Measurements from ENCODE around the gene KRT72. TPM values are rescaled to one million over a fixed set of nuclear protein-coding genes. Genes with fewer than 3 reads are reported as not detected.

The KRT72 gene
- total RNA-seq, 2 donors from 2014 or later, result 0.25 TPM; not detected in 1

- H3K27me3 ChIP-seq, result peaks cover 4% of the 10 kb centered on the region
- no peak for DNase-seq
- no peak for TF ChIP-seq CTCF (IDR thresholded peaks at IDR 0.05)
- intact Hi-C loops (cut with DNase I), result no loop called here
- no peak overlapping the region for H3K9ac ChIP-seq (ENCODE audit: low read depth in 2 of 2, low read length in 2 of 2)
- no peaks in the 10 kb centered on the region for H3K9me3 ChIP-seq
- no peaks in the 10 kb centered on the region for H3K36me3 ChIP-seq
- no peak overlapping the region for H3K27ac ChIP-seq
- H3K4me1 ChIP-seq, result no peaks in the 10 kb centered on the region
- H3K4me3 ChIP-seq, result no peak overlapping the region
Measured at GRCh38 chr12:52606096-52606495, 4.8 kb upstream of the KRT72 start.

GRCh38 chr12:52605542-52605941 is 4.3 kb upstream of the KRT72 start:
- Histone ChIP-seq H3K4me1 (no peaks in the 10 kb centered on the region), H3K9me3 (no peaks in the 10 kb centered on the region), H3K27ac (no peak overlapping the region), H3K27me3 (peaks cover 9% of the 10 kb centered on the region), H3K36me3 (no peaks in the 10 kb centered on the region), H3K4me3 (no peak overlapping the region), H3K9ac (ENCODE audit: low read depth in 2 of 2, low read length in 2 of 2) (no peak overlapping the region)
- no peak for DNase-seq
- intact Hi-C loops (cut with DNase I), result no loop called here
- TF ChIP-seq CTCF (IDR thresholded peaks at IDR 0.05), result no peak

GRCh38 chr12:52604859-52605258 is 3.6 kb upstream of the KRT72 start:
- TF ChIP-seq CTCF (IDR thresholded peaks at IDR 0.05), result no peak
- intact Hi-C loops (cut with DNase I), result no loop called here
- Histone ChIP-seq H3K36me3 (no peaks in the 10 kb centered on the region), H3K9me3 (no peaks in the 10 kb centered on the region), H3K4me3 (no peak overlapping the region), H3K27me3 (peaks cover 15% of the 10 kb centered on the region), H3K4me1 (no peaks in the 10 kb centered on the region), H3K9ac (ENCODE audit: low read depth in 2 of 2, low read length in 2 of 2) (no peak overlapping the region), H3K27ac (no peak overlapping the region)
- DNase-seq, result no peak

- Histone ChIP-seq H3K36me3 (no peaks in the 10 kb centered on the region), H3K9ac (ENCODE audit: low read depth in 2 of 2, low read length in 2 of 2) (no peak overlapping the region), H3K27ac (no peak overlapping the region), H3K27me3 (peaks cover 15% of the 10 kb centered on the region), H3K4me3 (no peak overlapping the region), H3K4me1 (no peaks in the 10 kb centered on the region), H3K9me3 (no peaks in the 10 kb centered on the region)
- no peak for TF ChIP-seq CTCF (IDR thresholded peaks at IDR 0.05)
- DNase-seq, result no peak
- intact Hi-C loops (cut with DNase I), result no loop called here
Measured at GRCh38 chr12:52603314-52603713, 2.1 kb upstream of the KRT72 start.

GRCh38 chr12:52602552-52602951 is 1.3 kb upstream of the KRT72 start:
- Histone ChIP-seq H3K27ac (no peak overlapping the region), H3K36me3 (no peaks in the 10 kb centered on the region), H3K4me3 (no peak overlapping the region), H3K9me3 (no peaks in the 10 kb centered on the region), H3K4me1 (no peaks in the 10 kb centered on the region), H3K9ac (ENCODE audit: low read depth in 2 of 2, low read length in 2 of 2) (no peak overlapping the region), H3K27me3 (peaks cover 15% of the 10 kb centered on the region)
- no peak for DNase-seq
- intact Hi-C loops (cut with DNase I), result no loop called here
- no peak for TF ChIP-seq CTCF (IDR thresholded peaks at IDR 0.05)

- TF ChIP-seq CTCF (IDR thresholded peaks at IDR 0.05), result no peak
- intact Hi-C loops (cut with DNase I), result no loop called here
- DNase-seq, result no peak
- Histone ChIP-seq H3K9ac (ENCODE audit: low read depth in 2 of 2, low read length in 2 of 2) (no peak overlapping the region), H3K36me3 (no peaks in the 10 kb centered on the region), H3K9me3 (no peaks in the 10 kb centered on the region), H3K27ac (no peak overlapping the region), H3K4me1 (no peaks in the 10 kb centered on the region), H3K4me3 (no peak overlapping the region), H3K27me3 (peaks cover 15% of the 10 kb centered on the region)
Measured at GRCh38 chr12:52601671-52602070, 408 bp upstream of the KRT72 start.
